VCaP (cell line): Measurements from ENCODE around the gene CIB4.
A peak's percentile ranks its signal among the peaks of the same experiment; 100 is the strongest.

Experiments
- H3K27ac ChIP-seq: fragments of 450-650 bp; 2 replicates; pipeline ENCODE4 v1.5.1; 2017
- TF ChIP-seq, protein P1 (sequence below): fragments of 450-650 bp; conservative IDR thresholded peaks from 2 replicates; pipeline ENCODE4 v1.5.1; 2017; ENCODE audit warnings: mild to moderate bottlenecking, moderate library complexity

The CIB4 gene

DNA sequence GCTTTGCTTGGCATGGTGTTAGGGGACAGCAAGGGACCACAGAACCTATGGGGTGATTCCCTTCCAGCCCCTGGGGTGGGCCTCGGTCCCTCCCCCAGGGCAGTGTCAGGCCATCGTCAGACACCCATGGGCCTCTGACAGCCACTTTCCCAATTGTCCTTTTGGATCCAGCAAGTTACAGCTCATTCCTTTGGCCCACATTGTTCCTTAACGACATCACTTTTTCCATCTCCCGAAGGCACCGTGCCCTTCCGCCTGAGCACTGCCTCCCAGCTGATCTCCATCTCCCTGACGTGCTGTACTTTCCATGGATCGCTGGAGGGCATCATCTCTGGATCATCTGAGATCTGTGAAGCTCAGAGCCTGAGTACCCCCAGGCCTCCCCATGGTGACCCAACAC is 41.0 kb upstream of the CIB4 start:
- TF ChIP-seq, protein P1, sequence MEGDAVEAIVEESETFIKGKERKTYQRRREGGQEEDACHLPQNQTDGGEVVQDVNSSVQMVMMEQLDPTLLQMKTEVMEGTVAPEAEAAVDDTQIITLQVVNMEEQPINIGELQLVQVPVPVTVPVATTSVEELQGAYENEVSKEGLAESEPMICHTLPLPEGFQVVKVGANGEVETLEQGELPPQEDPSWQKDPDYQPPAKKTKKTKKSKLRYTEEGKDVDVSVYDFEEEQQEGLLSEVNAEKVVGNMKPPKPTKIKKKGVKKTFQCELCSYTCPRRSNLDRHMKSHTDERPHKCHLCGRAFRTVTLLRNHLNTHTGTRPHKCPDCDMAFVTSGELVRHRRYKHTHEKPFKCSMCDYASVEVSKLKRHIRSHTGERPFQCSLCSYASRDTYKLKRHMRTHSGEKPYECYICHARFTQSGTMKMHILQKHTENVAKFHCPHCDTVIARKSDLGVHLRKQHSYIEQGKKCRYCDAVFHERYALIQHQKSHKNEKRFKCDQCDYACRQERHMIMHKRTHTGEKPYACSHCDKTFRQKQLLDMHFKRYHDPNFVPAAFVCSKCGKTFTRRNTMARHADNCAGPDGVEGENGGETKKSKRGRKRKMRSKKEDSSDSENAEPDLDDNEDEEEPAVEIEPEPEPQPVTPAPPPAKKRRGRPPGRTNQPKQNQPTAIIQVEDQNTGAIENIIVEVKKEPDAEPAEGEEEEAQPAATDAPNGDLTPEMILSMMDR = no peak
- H3K27ac ChIP-seq = no peak overlapping the region

DNA sequence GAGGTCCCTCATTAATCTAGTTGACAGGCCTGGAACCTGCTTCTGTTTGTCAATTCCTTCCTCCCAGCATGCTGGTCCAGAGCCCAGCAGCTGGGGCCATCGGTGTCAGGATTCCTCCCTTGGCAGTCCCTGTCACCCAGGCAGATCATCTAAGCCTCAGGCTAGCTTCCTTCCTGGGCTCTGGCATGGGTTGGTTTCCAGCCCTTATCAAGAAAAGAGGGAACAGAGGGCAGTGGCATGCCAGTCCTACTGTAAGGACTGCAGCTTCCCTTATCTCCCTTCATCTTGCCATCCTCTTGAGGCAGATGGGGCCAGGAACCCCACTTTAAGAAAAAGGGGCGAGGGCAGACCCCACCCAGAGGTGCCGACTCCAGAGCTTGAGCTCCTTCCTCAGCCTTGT is 40.5 kb upstream of the CIB4 start:
- H3K27ac ChIP-seq = no peak overlapping the region
- TF ChIP-seq, protein P1 = no peak

- H3K27ac ChIP-seq = peak overlapping the region; percentile 46; the same call in 1 of the 2 replicates
- TF ChIP-seq, protein P1 = no peak
Observed at GRCh38 chr2:26679867-26680266, 38.7 kb upstream of the CIB4 start.

DNA sequence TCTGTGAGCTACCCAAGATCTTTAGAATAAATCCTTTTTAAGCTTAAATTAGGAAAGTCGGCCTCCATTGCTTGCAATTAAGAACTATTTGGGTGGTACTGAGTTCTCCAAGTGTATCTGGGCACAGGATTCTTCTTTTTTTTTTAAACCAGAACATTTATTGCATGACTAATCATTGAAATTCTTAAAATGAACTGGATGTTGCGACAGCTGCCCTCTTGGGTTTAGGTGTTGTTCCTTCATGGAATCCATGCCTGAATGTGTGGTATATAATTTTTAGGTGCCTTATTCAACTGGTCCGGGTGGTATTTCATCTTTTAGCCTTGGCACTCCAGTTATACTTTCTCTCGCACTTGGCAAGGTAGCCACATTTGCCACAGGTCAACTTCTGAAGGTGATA is 36.9 kb upstream of the CIB4 start:
- TF ChIP-seq, protein P1 = no peak
- no peak overlapping the region for H3K27ac ChIP-seq

DNA sequence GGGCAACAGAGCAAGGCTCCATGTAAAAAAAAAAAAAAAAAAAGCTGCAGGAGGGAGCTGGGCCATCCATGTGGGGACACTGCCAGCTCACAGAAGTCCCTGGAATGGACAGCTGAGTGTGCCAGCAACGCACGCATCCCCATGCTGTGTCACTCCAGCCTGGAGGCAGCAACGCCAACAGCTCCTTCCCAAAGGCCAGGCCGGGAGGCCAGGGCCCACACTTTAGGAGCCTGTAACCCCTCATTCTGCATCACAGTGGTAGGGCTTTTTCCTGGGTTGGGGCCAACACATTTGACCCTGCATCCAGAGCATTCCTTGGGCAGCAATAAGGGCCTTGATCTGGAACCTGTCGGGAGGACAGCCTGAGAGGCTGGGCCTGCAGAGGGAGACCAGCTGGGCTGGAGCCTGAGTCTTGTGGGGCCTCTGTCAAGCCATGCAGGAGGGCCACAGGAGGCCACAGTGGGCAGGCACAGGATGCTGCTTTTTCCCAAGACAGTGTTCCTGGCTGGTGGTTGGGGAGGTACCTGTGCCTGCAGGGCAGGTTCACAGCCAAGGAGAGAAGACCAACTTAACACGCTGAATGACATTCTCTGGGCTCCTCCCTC is 34.6 kb upstream of the CIB4 start:
- TF ChIP-seq, protein P1 = no peak

DNA sequence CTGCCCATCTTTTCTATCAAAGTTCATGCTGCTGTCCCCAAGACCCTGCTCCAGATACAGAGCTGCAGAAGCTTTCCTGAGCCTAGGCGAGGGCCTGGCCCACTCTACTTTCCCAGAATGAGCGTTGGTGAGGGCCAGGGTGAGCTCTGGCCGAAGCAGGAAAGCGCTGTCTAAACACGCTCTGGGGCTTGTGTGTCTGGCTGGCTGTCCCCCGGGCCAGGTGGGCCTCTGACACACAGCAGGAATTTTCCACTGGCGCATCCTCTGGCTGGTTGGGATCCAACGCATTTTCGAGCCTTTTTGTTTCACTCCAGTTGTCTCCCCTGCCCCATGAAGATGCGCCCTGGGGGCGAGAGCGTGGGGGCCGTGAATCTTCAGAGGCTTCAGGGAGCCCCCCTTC is 33.6 kb upstream of the CIB4 start:
- H3K27ac ChIP-seq = no peak overlapping the region
- TF ChIP-seq, protein P1 = no peak

More for the DNA sequence above, 34.6 kb upstream of the CIB4 start:
- H3K27ac ChIP-seq = no peak overlapping the region

- no peak overlapping the region for H3K27ac ChIP-seq
- TF ChIP-seq, protein P1 = no peak
Observed at GRCh38 chr2:26674002-26674751, 33.0 kb upstream of the CIB4 start.
